ENCODE data around the gene PSMA4. TPM values are rescaled to one million over a fixed set of nuclear protein-coding genes. Genes with fewer than 3 reads are reported as not detected.
"Not testable (repeated sequence)": the region's sequence is repeated elsewhere in the genome, so short reads cannot be mapped to it uniquely, and the experiment has no call there.

The PSMA4 gene
- total RNA-seq, 1 experiment from 2014 or later, result 307 TPM

DNA sequence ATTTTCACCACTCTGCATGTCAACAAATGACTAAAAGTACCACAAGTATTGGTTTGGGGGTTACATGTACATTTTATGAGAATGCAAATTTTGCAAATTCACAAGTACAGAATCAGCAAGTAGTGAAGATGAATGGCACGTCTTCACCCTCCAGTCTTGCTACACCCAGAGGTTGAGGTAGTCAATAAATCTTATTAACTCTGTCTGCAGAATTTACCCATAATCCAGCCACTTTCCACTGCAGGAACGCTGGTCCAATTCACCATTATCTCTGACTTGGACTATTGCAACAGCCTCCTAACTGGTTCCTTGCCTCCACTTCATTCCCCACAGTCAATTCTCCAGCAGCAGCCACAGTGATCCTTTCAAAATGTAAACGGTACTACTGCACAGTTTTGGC lies 10.6 kb downstream of the PSMA4 start:
- DNase-seq (ENCODE audit: extremely low read depth, low read depth), result no peak

DNA sequence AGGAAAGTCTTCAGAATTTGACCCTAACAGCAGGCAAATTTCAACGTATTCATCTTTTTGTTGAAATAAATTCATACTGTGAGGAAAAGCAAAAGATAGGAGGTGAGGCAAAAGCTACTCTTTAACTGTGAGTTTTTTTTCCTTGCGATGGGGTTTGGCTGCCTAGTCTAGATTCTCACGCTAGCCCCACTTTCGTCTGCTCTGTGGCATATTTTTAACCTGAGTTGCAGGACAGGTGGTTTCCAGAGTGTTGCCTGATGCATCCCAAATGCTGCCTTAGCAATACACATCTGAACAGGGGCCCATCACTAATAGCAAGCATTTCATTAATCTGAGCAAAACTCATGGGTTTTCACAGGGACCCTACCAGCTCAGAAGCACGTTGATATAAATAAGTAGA lies 11.7 kb downstream of the PSMA4 start:
- DNase-seq (ENCODE audit: extremely low read depth, low read depth), result no peak

DNA sequence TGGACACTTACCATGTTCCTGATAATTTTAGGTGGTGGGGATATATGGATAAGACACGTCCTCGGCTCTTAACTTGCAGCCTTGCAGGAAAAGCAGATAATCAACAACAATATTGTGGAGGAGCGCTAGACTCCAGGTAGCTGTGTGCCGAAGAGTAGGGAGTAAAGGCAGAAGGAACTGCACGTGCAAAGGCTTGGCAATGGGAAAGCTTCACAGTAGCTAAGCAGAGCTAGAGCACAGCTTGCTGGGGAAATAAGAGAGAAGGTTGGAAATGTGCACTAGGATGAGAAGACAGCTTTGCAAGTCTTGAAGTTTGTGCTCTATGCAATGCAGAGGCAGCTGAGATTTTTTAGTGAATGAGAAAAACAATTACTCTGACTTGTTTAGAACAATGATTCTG lies 12.4 kb downstream of the PSMA4 start:
- no peak for DNase-seq (ENCODE audit: extremely low read depth, low read depth)

DNA sequence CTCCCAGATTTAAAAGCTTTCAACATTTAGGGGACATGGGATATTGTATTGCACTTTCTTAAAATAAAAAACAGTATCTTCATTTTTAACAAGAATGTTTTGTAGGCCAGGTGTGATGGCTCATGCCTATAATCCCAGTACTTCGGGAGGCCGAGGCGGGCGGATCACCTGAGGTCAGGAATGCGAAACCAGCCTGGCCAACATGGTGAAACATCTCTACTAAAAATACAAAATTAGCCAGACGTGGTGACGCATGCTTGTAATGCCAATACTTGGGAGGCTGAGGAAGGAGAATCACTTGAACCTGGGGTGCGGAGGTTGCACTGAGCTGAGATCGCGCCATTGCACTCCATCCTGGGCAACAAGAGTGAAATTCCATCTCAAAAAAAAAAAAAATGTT lies 20.0 kb downstream of the PSMA4 start:
- not testable (repeated sequence) for DNase-seq (ENCODE audit: extremely low read depth, low read depth)

DNA sequence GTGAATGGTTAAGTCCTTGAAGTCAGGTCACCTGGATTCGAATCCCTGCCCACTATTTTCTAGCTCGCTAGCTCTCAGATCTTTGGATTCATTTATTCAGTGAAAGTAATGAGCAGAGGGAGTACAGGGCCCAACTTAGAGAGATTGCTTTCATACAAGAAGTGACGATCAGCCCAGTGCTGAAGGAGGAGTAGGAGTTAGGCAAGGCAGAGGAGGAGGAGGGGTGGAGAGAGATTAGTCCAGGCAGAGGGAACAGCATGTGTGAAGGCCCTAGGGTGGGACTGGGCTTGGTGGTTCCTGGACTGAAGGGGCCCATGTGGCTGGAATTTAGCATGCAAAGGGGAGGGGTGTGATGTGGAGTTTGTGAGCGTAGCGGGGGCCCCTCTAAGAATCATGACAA lies 21.2 kb downstream of the PSMA4 start:
- DNase-seq (ENCODE audit: extremely low read depth, low read depth), result no peak

DNA sequence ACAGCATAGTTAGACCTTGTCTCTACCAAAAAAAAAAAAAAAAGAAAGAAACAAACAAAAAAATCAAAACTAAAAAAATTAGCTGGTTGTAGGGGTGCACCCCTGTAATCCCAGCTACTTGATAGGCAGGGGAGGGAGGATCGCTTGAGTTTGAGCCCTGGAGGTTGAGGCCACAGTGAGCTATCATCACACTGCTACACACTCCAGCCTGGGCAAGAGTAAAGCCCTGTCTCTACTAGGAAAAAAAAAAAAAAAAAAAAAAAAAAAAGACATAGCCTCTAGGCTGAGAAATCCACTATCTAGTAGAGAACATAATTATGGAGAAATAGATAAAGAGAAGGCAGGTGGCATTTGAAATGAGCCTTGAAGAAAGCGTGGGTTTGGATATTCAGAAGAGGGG lies 22.8 kb downstream of the PSMA4 start:
- no peak for DNase-seq (ENCODE audit: extremely low read depth, low read depth)

DNA sequence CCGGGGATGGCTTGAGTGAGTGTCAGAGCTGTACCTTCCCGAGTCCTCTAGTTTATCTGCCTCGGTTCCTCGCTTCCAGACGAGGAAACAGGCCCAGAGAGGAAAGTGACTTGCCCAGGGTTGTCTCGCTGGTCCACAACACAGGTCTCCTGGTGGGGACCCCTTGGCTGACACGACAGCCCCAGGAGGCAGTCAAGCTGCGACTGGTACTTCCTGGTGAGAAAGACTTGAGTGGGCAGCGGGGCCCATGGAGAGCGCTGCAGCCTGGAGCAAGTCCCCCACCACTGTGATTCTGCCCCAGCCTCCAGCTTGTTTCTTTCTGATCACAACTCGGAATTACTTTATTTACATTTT lies 24.5 kb downstream of the PSMA4 start:
- DNase-seq (ENCODE audit: extremely low read depth, low read depth), result no peak

DNA sequence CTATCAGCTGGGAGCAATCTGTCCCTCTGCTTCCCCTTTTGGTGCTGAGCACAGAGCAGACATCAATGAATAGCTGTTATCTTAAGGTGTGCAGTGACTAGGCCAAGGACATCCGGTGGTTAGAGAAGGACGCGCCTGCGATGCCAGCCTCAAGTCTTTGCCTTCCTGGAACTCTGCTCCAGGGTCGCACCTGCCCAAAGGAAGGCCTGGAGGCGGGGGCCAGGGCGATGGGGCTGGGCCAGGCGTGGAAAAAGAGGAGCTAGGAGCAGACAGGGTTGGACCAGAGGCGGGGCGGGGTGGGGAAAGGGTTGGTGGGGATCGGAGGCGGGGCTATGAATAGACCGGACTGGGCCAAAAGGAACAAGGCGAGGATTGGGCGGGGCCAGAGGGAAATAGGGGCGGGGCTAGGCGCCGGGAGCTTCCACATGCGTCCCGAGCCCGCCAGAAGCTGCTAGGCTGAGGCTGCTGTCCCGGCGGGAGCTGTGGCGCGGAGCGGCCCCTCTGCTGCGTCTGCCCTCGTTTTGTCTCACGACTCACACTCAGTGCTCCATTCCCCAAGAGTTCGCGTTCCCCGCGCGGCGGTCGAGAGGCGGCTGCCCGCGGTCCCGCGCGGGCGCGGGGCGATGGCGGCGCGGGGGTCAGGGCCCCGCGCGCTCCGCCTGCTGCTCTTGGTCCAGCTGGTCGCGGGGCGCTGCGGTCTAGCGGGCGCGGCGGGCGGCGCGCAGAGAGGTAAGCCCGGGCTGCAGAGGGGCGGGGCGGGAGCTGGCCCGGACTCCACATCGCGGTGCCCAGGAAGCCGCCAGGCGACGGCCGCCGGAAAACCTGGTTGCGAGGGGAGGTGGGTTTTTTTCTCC lies 25.1 kb downstream of the PSMA4 start, which contains the start of gene CHRNA5:
TSS of gene CHRNA5 (plus strand) at position 424 of the 854 bp plus-strand sequence. CDS start at position 624, 200 bp downstream.
- peak; percentile 90 for DNase-seq (ENCODE audit: extremely low read depth, low read depth)

DNA sequence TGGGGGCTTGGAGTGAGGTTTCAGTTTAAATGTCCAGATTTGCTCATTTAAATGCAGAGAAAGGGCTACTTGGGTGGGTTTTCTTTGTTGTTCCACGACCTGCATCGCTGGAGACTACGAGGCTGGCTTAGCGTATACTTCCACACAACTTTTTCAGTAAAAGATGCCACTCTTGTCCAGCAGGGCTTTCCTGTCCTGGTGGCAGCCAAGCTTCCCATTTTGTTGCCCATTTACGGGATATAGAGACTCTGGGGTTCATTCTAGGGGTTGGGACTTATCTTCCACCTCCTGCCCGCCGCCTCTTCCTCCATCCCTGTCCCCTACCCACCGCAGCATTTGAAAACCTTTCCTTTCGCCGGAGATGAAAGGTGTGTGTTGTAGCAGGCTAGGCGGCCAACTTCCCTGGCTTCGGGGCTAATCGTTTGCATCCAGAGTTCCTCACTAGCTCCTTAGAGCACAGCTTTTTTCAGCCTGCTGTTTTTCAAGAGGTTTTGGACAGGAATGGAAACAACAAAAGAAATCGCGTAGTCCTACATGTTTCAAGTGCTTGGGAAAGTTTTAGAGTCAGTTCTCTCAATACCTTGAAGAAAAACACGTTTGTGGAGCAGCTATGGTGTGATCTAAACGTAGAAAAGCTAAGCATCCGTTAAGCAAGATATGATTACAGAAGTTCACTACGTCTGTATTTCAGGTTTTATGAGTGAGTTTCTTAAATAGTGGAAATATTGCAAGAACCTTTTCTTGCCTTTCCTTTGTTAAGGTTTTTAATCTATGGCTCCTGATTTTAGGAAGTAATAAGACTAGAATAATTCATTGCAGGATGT lies 25.9 kb downstream of the PSMA4 start:
- DNase-seq (ENCODE audit: extremely low read depth, low read depth), result peak; percentile 22

DNA sequence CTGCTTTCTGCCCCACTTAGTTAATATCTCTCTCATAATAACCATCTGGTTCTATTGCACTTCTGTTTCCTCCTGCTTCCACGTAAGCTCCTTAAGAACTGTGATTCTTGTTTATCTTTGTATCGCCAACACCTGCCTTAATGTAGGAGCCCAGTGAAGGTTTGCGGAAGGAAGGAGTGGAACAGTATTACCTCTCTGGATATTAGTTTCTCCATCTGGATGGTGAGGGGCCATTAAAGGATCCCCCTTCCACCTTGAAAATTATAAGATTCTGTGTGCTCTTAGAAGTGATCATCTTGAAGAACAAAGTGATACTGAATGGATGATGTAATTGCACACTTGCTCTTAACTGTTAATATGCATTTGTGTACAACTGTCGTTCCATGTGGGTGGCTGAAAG lies 27.3 kb downstream of the PSMA4 start:
- no peak for DNase-seq (ENCODE audit: extremely low read depth, low read depth)

DNA sequence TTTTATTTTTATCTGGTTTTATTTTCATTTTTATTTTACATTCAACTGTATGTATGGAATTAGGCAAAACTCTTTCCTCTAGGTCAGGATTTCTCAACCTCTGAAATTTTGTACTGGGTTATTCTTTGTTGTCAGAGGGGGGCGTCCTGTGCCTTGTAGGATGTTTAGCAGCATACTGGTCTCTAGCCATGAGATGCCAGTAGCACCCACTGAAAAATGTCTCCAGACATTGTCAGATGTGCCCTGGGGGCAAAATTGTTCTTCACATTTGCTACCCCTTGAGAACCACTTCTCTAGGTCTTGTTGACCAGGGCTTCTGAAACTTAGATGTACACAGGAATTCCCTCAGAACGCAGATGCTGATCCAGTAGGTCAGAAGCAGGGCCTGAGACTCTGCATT lies 30.5 kb downstream of the PSMA4 start:
- no peak for DNase-seq (ENCODE audit: extremely low read depth, low read depth)

DNA sequence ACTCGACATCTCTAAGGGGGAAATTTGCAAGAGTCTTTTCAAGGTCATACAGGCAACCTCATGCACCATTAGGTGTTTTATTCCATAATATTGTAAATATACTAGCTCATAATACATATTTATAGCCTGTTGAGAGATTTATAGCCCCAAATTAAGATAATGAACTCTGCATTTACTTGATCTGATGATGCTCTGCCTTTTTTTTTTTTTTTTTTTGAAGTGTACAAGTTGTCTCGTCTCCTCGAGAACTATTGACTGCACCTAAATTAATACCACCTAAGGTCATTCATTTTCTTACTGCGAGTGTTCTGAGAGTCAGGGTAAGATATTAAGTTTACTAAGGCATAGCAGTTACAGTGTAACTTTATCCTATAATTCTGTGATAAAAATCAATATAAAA lies 31.1 kb downstream of the PSMA4 start:
- DNase-seq (ENCODE audit: extremely low read depth, low read depth), result no peak

DNA sequence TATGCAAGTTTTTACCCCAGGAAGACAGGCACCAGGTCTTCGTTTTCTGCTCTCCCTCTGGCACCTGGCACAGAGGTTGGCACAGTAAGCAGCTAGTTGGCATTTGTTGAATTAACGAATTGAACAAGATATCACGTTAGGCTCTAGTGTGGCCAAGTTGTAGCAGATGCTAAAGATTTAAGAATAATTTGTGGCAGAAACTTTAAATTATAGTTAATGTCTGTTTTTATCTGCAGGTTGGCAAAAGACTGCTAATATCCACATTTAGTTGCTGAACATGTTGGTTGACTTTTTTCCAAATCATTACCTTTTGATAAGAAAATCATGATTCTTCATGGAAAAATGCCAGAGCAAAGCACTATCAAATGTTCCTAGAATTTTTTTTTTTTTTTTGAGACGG lies 33.2 kb downstream of the PSMA4 start:
- DNase-seq (ENCODE audit: extremely low read depth, low read depth), result no peak

DNA sequence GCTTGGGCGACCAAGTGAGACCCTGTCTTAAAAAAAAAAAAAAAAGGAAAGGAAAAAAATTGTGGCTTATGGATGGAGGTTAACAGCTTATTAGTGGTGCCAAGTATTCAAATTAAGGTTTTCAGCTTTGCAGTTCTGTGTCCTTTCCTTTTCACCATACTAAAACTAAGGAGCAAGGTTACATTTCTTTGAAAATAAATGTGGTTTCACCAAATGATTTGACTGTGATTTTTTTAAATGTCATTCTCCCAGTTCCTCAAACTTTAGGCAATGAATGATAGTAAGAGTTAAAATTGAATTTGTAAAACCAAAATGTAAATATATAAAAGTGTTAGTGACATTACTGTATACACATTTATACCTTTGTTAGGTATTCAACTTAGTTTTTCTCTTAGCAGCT lies 34.7 kb downstream of the PSMA4 start:
- DNase-seq (ENCODE audit: extremely low read depth, low read depth), result no peak

DNA sequence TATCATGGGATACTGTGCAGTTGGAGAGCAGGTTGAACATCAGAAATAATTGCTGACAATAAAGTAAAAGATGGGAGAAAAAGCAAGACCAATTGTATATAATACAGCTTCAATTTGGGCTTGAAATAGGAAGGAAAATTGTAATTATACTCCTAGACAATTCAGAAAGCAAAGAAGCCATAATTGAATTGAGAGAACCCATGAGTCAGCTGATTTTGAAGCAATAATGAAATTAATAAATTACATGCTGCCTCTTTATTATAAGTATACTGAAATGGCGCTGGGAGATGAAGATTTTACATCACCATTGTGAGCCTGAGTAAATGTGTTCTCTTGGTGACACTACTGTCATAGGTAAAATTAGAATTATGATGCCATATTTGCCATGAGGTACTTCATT lies 57.3 kb downstream of the PSMA4 start:
- DNase-seq (ENCODE audit: extremely low read depth, low read depth), result no peak

DNA sequence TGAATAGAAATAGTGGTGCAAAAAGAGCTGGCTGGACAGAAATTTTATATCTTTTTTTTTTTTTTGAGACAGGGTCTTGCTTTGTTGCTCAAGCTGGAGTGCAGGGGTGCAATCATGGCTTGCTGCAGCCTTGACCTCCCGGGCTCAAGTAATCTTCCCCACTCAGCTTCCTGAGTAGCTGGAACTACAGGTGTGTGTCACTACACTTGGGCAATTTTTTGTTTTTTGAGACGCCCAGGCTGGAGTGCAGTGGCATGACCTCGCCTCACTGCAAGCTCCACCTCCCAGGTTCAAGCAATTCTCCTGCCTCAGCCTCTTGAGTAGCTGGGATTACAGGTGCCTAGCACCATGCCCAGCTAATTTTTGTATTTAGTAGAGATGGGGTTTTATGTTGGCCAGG lies 58.1 kb downstream of the PSMA4 start:
- DNase-seq (ENCODE audit: extremely low read depth, low read depth), result no peak

DNA sequence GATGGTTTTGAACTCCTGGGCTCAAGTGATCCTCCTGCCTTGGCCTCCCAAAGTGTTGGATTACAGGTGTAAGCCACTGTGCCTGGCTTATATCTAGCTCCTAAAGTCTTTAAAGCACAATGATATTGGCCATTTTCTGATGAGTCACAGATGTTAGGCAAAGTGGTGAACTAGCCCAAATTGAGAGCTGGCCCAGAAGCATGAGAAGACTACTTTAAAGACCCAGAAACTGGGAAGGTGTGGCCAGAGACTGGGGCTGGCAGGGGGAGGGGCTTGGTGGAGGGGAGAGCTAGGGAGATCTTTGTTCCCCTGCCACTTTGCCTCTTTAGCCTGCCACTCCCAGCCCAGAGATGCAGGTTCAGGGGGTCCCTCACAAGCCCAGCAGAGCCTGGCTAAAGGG lies 58.9 kb downstream of the PSMA4 start:
- no peak for DNase-seq (ENCODE audit: extremely low read depth, low read depth)

Small RNA genes within 50 kb of the gene (small RNA-seq; reads per million reads assigned to genes)
- 0 reads per million in 2 experiments for gene AC067863.2

Other genes starting within 250 kb of the PSMA4 start
- 73.2 and 79.6 TPM in 2 replicates for gene SKIC8, start 240.8 kb upstream of the PSMA4 start, total RNA-seq (2014; rRNA removed; shearing (Covaris generic))
- gene CRABP1, start 200.1 kb upstream of the PSMA4 start, total RNA-seq (2014; rRNA removed; shearing (Covaris generic)), result 0.25 TPM in 1 of 2 replicates, not detected in the other
- gene IREB2, start 102.2 kb upstream of the PSMA4 start, total RNA-seq (2014; rRNA removed; shearing (Covaris generic)), result 31.6 and 32.4 TPM in 2 replicates
- gene HYKK, start 32.9 kb upstream of the PSMA4 start, total RNA-seq (2014; rRNA removed; shearing (Covaris generic)), result 6.6 and 6.9 TPM in 2 replicates
- gene CHRNA5, start 25.1 kb downstream of the PSMA4 start, total RNA-seq (2014; rRNA removed; shearing (Covaris generic)), result 20.1 and 21.0 TPM in 2 replicates
- gene CHRNA3, start 80.6 kb downstream of the PSMA4 start, total RNA-seq (2014; rRNA removed; shearing (Covaris generic)), result not detected in 2 replicates
- 0.05 TPM in 1 of 2 replicates, not detected in the other for gene CHRNB4, start 100.8 kb downstream of the PSMA4 start, total RNA-seq (2014; rRNA removed; shearing (Covaris generic))

Measured in NCI-H460 (cell line).